HCT116 (cell line): Measurements from ENCODE around the gene CDC14A. TPM values are rescaled to one million over a fixed set of nuclear protein-coding genes. Genes with fewer than 3 reads are reported as not detected.

Experiments used
- ATAC-seq: fragments of 200-7000 bp; cut with Tn5 transposase; 2 replicates; pipeline ENCODE4 v1.9.1; 2020; ENCODE audit warnings: mild to moderate bottlenecking, moderate library complexity
- BruUV-seq: library from RNA; stranded (reverse); fragments of 400-500 nt; replicated peaks from 2 replicates; lab custom pipeline; 2021; lab: Mats Ljungman, UMichigan
- CTCF ChIA-PET: fragments of 300-600 bp; sonication (Branson Sonifier 250); formaldehyde crosslinking; loops from one replicate; lab custom pipeline; 2021; ENCODE audit warnings: antibody characterized with exemption; lab: Charles Lee
- POLR2A ChIA-PET: fragments of 300-600, 350-600 bp; sonication (Branson Sonifier 250); formaldehyde crosslinking; loops from one replicate; lab custom pipeline; 2021; ENCODE audit warnings: antibody characterized with exemption; lab: Charles Lee
- RAD21 ChIA-PET, 2 experiments: fragments of 300-600 bp; sonication (Branson Sonifier 250); formaldehyde crosslinking; loops; one replicate each; lab custom pipeline; 2023; ENCODE audit warnings: low total read pairs in 2 of 2; ENCODE audit not compliant: uncharacterized antibody in 2 of 2, unreplicated experiment in 2 of 2, low non-redundant PET in 1 of 2; lab: Charles Lee
- DNase-seq: peaks from one replicate; pipeline ENCODE4 v3.0.0-alpha.2; 2010; ENCODE audit warnings: low read depth, low spot score
- H2AFZ ChIP-seq: fragments of 200-600 bp; shearing (Covaris generic), sonication (generic); 2 replicates; pipeline ENCODE4 v1.6.1; 2017; ENCODE audit warnings: low read depth, mixed run types, mixed read lengths, antibody characterized with exemption, low read length; ENCODE audit not compliant: poor library complexity, severe bottlenecking
- H3K27ac ChIP-seq: 2 replicates; pipeline ENCODE4 v1.5.1; 2012; ENCODE audit warnings: low read depth, low read length
- H3K27me3 ChIP-seq: fragments of 200-600 bp; sonication (generic); 2 replicates; pipeline ENCODE4 v1.6.1; 2016; ENCODE audit warnings: mixed run types, low read length, mixed read lengths; ENCODE audit not compliant: insufficient read depth
- H3K36me3 ChIP-seq, 2 experiments: fragments of 200-500 bp in 1 of 2; fragments of 200-600 bp in 1 of 2; sonication (Bioruptor generic) in 1 of 2; sonication (generic) in 1 of 2; 2 replicates each; pipeline versions ENCODE4 v1.5.1 to v1.6.1; 2014 to 2016; ENCODE audit warnings: low read length in 2 of 2, inconsistent platforms in 1 of 2, mixed read lengths in 1 of 2, mixed run types in 1 of 2; ENCODE audit not compliant: insufficient read depth in 2 of 2, control insufficient read depth in 1 of 2
- H3K4me1 ChIP-seq, 2 experiments: fragments of 200-600 bp in 1 of 2; sonication (generic) in 1 of 2; 2 replicates each; pipeline versions ENCODE4 v1.5.1 to v1.6.1; 2012 to 2017; ENCODE audit warnings: low read length in 2 of 2, inconsistent platforms in 1 of 2, mild to moderate bottlenecking in 1 of 2, mixed read lengths in 1 of 2, mixed run types in 1 of 2, moderate library complexity in 1 of 2; ENCODE audit not compliant: insufficient read depth in 2 of 2, control insufficient read depth in 1 of 2
- H3K4me2 ChIP-seq: fragments of 200-600 bp; sonication (generic); 2 replicates; pipeline ENCODE4 v1.6.1; 2017; ENCODE audit warnings: mixed run types, low read length, mixed read lengths
- H3K4me3 ChIP-seq, 2 experiments: fragments of 200-600 bp in 1 of 2; sonication (generic) in 1 of 2; replicated peaks in 1 of 2; 2 replicates each; pipeline ENCODE4 v1.5.1; 2011 to 2016; ENCODE audit warnings: low read length in 2 of 2, control low read depth in 1 of 2, low read depth in 1 of 2, mild to moderate bottlenecking in 1 of 2, mixed read lengths in 1 of 2, mixed run types in 1 of 2
- H3K79me2 ChIP-seq: fragments of 200-600 bp; sonication (generic); 2 replicates; pipeline ENCODE4 v1.6.1; 2017; ENCODE audit warnings: mild to moderate bottlenecking, mixed run types, low read length, moderate library complexity, mixed read lengths; ENCODE audit not compliant: insufficient read depth
- H3K9ac ChIP-seq: fragments of 200-600 bp; sonication (generic); 2 replicates; pipeline ENCODE4 v1.6.1; 2016; ENCODE audit warnings: low read length, mixed read lengths
- H3K9me2 ChIP-seq: fragments of 200-600 bp; sonication (generic), shearing (Covaris generic); 2 replicates; pipeline ENCODE4 v1.6.1; 2017; ENCODE audit warnings: mixed run types, mild to moderate bottlenecking, moderate library complexity; ENCODE audit not compliant: insufficient read depth
- H3K9me3 ChIP-seq, 2 experiments: fragments of 200-500 bp in 1 of 2; fragments of 200-600 bp in 1 of 2; sonication (Bioruptor generic) in 1 of 2; sonication (generic) in 1 of 2; 2 replicates each; pipeline ENCODE4 v1.6.1; 2014 to 2017; ENCODE audit warnings: low read length in 2 of 2, mixed read lengths in 2 of 2, inconsistent platforms in 1 of 2, low read depth in 1 of 2, mild to moderate bottlenecking in 1 of 2, mixed run types in 1 of 2, moderate library complexity in 1 of 2; ENCODE audit not compliant: control insufficient read depth in 1 of 2, insufficient read depth in 1 of 2
- H4K20me1 ChIP-seq: fragments of 200-600 bp; sonication (generic), shearing (Covaris generic); 2 replicates; pipeline ENCODE4 v1.6.1; 2017; ENCODE audit warnings: mixed run types, mild to moderate bottlenecking, moderate library complexity; ENCODE audit not compliant: insufficient read depth
- CBX3 ChIP-seq: IDR thresholded peaks from 2 replicates; pipeline ENCODE4 v1.6.1; 2012; ENCODE audit warnings: low read depth
- CEBPB ChIP-seq: IDR thresholded peaks from 2 replicates; pipeline ENCODE4 v1.6.1; 2012; ENCODE audit warnings: low read depth
- ELF1 ChIP-seq: IDR thresholded peaks from 2 replicates; pipeline ENCODE4 v1.6.1; 2012; ENCODE audit warnings: low read depth, borderline replicate concordance
- EZH2 ChIP-seq: fragments of 200-600 bp; sonication (generic); IDR thresholded peaks from 2 replicates; pipeline ENCODE4 v1.6.1; 2017; ENCODE audit warnings: antibody characterized with exemption, mixed run types
- EZH2phosphoT487 ChIP-seq: fragments of 200-600 bp; IDR thresholded peaks from 2 replicates; pipeline ENCODE4 v1.6.1; 2018; ENCODE audit warnings: antibody characterized with exemption, borderline replicate concordance
- FOSL1 ChIP-seq: IDR thresholded peaks from 2 replicates; pipeline ENCODE4 v1.6.1; 2012; ENCODE audit warnings: low read depth
- JUND ChIP-seq: IDR thresholded peaks from 2 replicates; pipeline ENCODE4 v1.6.1; 2012
- POLR2A ChIP-seq: IDR thresholded peaks from 2 replicates; pipeline ENCODE4 v1.7.0; 2011; ENCODE audit warnings: borderline replicate concordance; ENCODE audit not compliant: insufficient read depth, insufficient read length; ENCODE audit errors: extremely low read depth
- POLR2AphosphoS5 ChIP-seq: IDR thresholded peaks from 2 replicates; pipeline ENCODE4 v1.6.1; 2011; ENCODE audit warnings: mild to moderate bottlenecking, low read depth, low read length, moderate library complexity
- RAD21 ChIP-seq: IDR thresholded peaks from 2 replicates; pipeline ENCODE4 v1.6.1; 2012; ENCODE audit warnings: low read depth, mild to moderate bottlenecking
- SIN3A ChIP-seq: IDR thresholded peaks from 2 replicates; pipeline ENCODE4 v1.6.1; 2012; ENCODE audit warnings: low read depth
- SRF ChIP-seq: IDR thresholded peaks from 2 replicates; pipeline ENCODE4 v1.6.1; 2012; ENCODE audit warnings: low read depth
- ZBTB33 ChIP-seq: IDR thresholded peaks from 2 replicates; pipeline ENCODE4 v1.6.1; 2011; ENCODE audit warnings: mild to moderate bottlenecking, low read length, moderate library complexity; ENCODE audit not compliant: insufficient replicate concordance; ENCODE audit errors: extremely low read depth
- ZNF274 ChIP-seq: fragments of 200-500 bp; sonication (Bioruptor generic); IDR thresholded peaks from 2 replicates; pipeline ENCODE4 v1.6.1; 2014; ENCODE audit warnings: mild to moderate bottlenecking, low read depth, low read length, inconsistent platforms
- intact Hi-C: fragments of 100-400 bp; cut with micrococcal nuclease; formaldehyde crosslinking; loops from 2 replicates; pipeline ENCODE4 v1.10.0; 2022
- total RNA-seq: library from RNA; stranded (reverse); gene quantifications from one replicate; pipeline ENCODE4 v1.2.1, GENCODE V29; 2021; ENCODE audit not compliant: unreplicated experiment
- TF ChIP-seq, protein P1 (sequence below): IDR thresholded peaks from 2 replicates; pipeline ENCODE4 v1.6.1; 2012
- TF ChIP-seq, protein P2 (sequence below), 3 experiments: fragments of 200-600 bp in 1 of 3; sonication (generic) in 1 of 3; IDR thresholded peaks in 2 of 3; conservative IDR thresholded peaks in 1 of 3; 2 replicates each; pipeline ENCODE4 v1.5.1; 2012 to 2017; ENCODE audit warnings: low read depth in 2 of 3, low read length in 2 of 3, antibody characterized with exemption in 1 of 3, borderline replicate concordance in 1 of 3, control low read depth in 1 of 3, mild to moderate bottlenecking in 1 of 3, mixed read lengths in 1 of 3, mixed run types in 1 of 3, moderate library complexity in 1 of 3; ENCODE audit not compliant: insufficient read depth in 1 of 3
- TF ChIP-seq, protein P3 (sequence below): IDR thresholded peaks from 2 replicates; pipeline ENCODE4 v1.6.1; 2012

CDC14A gene
- total RNA-seq, 1 experiment from 2014 or later, result 5.1 TPM

DNA sequence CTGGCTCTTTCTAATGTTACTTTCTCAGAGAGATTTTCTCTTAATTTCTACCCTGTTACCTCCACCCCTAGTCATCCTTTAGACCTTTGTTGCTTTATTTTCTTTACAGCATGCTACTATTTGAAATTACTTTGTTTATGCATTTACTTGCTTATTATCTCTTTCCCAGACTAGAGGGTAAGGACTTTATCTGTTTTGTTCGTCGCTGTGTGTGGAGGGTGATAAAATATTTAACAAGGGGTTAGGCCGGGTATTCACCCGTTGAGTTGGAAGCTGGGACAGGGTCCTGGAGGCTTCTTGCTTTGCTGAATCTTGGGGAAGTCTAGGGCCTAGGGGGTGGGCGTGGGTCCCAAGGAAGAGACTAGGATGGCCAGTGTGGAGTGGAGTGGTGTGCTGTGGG lies 43.6 kb downstream of the CDC14A start (continued):
- TF ChIP-seq CBX3 (no peak), POLR2AphosphoS5 (no peak), ELF1 (no peak), SRF (no peak), EZH2 (no peak), EZH2phosphoT487 (no peak), CEBPB (no peak)
- TF ChIP-seq, protein P1, sequence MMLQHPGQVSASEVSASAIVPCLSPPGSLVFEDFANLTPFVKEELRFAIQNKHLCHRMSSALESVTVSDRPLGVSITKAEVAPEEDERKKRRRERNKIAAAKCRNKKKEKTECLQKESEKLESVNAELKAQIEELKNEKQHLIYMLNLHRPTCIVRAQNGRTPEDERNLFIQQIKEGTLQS, result no peak

- no peaks in the 10 kb centered on the region for H3K27me3 ChIP-seq
- no peak overlapping the region for H3K4me2 ChIP-seq
- no peaks in the 10 kb centered on the region for H4K20me1 ChIP-seq
- H3K27ac ChIP-seq, result no peak overlapping the region
- no peaks in the 10 kb centered on the region for H3K79me2 ChIP-seq
- H3K9me2 ChIP-seq, result no peaks in the 10 kb centered on the region
- CTCF ChIA-PET, result no interaction called here
- no peaks in the 10 kb centered on the region for H3K9me3 ChIP-seq
- POLR2A ChIA-PET, result no interaction called here
- intact Hi-C loops, result no loop called here
- ATAC-seq (no peak), DNase-seq (no peak)
- no peak overlapping the region for H3K4me3 ChIP-seq
- H3K36me3 ChIP-seq, result no peaks in the 10 kb centered on the region
- TF ChIP-seq JUND (no peak), SRF (no peak), SIN3A (no peak), CBX3 (no peak), EZH2phosphoT487 (no peak), EZH2 (no peak), POLR2AphosphoS5 (no peak), ZBTB33 (no peak), ZNF274 (no peak), ELF1 (no peak), FOSL1 (no peak), POLR2A (no peak), RAD21 (no peak; the same call in 1 of the 2 replicates)
- TF ChIP-seq, protein P2, sequence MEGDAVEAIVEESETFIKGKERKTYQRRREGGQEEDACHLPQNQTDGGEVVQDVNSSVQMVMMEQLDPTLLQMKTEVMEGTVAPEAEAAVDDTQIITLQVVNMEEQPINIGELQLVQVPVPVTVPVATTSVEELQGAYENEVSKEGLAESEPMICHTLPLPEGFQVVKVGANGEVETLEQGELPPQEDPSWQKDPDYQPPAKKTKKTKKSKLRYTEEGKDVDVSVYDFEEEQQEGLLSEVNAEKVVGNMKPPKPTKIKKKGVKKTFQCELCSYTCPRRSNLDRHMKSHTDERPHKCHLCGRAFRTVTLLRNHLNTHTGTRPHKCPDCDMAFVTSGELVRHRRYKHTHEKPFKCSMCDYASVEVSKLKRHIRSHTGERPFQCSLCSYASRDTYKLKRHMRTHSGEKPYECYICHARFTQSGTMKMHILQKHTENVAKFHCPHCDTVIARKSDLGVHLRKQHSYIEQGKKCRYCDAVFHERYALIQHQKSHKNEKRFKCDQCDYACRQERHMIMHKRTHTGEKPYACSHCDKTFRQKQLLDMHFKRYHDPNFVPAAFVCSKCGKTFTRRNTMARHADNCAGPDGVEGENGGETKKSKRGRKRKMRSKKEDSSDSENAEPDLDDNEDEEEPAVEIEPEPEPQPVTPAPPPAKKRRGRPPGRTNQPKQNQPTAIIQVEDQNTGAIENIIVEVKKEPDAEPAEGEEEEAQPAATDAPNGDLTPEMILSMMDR (IDR thresholded peaks at IDR 0.05 in 2 of 3, conservative IDR thresholded peaks at IDR 0.05 in 1 of 3; ENCODE audit: borderline replicate concordance in 1 of 3, insufficient read depth in 1 of 3, low read depth in 2 of 3, low read length in 2 of 3), result no peak
- TF ChIP-seq, protein P1, result no peak
- TF ChIP-seq, protein P3, sequence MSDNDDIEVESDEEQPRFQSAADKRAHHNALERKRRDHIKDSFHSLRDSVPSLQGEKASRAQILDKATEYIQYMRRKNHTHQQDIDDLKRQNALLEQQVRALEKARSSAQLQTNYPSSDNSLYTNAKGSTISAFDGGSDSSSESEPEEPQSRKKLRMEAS, result no peak
- H3K4me1 ChIP-seq, result no peaks in the 10 kb centered on the region
- BruUV-seq, result no TSS peak
- RAD21 ChIA-PET, result no interaction called here
- H2AFZ ChIP-seq, result no peak overlapping the region
- no peak overlapping the region for H3K9ac ChIP-seq
These were observed 44.3 kb downstream of the CDC14A start for GRCh38 chr1:100396651-100397050.
